HG02973 (cell line): Measurements from ENCODE around the gene PPARGC1A.

ENCODE experiments used
- ATAC-seq: cut with Tn5 transposase; IDR thresholded peaks from one replicate; pipeline ENCODE4 v1.9.1; 2021; ENCODE audit warnings: moderate library complexity; ENCODE audit not compliant: unreplicated experiment

The PPARGC1A gene

DNA sequence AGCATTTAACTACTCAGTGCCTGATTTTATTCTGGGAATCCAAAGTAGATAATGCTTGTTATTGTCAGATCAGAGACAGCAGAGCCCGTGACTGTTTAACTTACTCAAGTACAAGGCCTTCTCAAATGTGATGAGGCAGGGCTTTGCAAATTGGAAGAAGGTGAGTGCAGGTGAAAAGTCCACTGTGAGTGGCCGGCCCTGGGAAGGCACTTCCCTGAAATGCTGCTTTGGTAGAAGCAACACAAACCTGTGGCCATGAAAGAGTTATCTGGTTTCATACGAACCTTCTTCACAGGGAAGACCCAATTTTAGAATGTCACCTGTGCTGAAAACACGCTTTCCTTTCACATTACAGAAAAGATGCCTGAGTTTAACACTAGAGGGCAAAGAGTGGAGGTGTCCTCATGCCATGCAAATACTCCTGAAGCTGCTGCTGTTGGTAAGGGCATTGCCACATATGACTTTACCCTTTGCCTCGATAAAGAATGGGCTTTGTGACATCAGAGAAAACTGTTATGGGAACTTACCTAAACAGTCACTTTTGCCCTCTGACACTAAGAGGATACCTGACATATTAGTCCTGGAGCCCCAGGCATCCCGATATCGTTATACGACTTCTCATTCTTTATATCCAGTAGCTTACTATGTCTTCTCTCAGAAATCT lies 8.0 kb downstream of the PPARGC1A start:
- ATAC-seq = no peak

DNA sequence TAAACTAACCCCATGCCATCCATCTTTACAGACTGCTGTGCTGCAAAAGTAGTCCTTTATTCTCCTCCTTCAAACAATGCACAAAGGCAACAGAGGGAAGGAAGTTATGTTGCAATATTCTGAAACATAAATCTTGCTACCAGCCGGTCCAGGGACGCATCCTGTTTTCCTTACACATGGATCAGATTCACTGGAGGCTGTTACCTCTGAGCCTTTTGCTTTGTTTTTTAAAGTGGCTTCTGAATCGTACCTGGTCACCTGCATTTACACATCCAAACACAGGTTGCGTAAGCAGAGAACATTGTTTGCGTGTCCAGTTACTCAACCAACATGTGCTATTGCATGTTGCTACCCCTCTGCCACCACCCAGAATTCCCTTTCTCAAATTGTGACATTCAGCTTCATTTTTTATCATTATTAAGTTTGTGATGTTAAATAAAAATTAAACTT lies 8.8 kb downstream of the PPARGC1A start:
- ATAC-seq = no peak

DNA sequence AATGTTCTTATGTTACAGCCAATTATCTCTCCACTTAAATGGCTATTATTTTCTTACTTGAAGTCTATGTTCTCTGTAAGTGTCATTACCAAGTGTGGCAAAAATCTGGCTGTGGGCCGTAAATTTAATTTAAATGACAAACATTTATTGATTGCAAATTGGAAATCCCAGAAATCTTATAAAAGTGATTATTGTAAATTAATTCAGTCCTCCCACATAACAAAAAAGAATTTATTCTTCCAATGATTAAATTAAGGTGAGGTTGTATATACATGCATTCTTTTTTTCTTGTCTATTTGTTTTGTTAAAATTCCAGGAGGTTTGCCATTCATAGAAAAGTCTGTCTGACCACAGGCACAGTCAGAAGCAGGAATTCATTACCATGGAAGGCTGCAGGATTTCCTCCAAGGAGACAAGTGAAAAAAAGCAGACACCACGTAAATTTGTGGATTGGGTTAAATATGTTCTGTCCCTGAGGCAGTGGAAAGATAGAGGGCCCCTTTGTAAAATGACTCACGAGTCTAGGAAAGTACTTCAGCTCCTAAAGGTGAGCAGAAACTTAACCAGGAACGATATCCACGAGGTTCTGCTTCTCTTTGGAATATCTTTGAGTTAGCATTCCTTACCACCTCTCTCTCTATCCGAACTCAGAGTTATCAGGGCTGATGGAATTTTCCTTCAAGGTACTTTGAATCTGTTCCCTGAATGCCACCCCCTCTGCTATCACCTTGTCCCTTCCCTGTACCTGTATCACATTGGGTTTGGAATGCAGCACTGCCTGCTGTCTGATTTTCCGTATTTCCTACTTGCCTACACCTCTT lies 10.7 kb downstream of the PPARGC1A start:
- no peak for ATAC-seq

DNA sequence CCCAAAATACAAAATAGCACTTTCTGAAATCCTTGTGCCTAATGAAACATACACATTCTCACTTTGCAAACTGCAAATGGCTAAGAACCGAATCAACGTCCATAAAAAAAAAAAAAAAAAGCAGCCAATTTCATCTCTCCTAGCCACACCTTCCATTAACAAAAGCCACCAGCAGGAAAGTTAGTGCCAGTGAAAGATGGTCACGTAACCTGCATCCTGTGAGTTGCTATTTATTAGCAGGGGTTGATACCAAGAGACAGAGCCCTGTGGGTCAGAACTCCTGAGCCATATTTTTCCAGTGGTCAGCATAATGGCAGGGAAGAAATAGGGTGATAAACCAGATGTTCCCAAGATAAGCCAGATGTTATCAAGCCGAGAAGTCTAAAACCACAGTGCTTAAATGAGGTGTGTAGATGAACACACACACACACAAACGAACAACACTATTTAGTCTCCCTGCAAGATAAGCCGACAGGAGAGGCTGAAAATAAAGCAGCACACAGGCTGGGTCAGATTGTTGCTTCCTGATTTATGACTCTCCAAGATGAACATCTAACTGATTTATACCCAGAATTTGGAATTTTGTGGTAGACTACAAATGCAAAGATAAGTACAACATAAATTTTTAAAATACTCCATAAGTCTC lies 11.5 kb downstream of the PPARGC1A start:
- ATAC-seq = no peak

DNA sequence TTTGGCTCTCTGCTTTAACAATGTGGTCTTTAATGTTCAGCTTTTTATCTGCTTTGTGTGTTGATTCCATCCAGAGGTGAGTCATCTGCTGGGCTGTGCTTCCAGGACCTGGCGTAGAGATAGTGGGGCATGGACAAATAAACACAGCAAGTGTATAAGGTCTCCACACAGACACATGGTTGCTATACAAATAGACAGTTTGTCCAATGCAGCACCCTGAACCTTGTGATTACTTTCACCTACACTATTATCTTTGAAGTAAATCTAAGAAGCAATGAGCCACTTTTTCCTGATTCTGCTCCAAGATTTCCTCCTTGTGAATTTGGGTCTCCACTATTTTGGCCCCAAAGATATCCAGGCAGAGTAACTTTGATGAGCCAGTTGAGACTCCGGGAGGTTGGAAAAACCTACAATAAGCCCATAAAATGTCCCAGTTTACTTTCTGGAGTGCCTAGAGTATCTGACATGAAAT lies 12.1 kb downstream of the PPARGC1A start:
- ATAC-seq = no peak

DNA sequence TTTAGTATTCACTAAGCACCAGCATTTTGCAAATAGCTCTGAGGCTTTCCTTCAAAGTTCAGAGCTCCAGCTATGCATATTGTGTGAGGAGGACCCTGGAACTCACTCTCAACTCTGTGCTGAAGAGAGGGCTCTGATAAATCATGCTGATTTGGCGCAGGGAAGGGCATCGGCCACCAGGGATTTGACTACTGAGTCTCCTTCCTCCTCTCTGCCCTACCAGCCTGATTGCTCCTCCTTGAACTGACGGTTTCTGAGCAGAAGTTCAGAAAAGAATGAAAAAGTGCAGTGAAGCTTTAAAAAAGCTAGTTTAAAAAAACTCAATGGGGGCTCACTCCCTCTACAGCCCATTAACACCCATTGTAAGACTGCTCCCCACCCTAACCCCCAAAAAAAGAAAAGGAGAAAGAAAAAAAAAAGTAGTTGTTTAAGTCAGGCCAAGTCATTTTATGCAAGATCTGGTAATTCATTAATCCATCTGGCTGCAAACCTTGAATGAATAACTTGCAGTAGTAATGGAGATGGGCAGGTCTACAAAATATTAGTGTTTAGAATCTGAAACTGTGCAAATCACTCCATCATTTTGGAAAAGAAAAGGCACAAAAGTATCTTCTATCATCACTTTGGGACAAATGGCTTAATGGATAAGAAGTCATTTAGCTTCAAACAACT lies 13.3 kb downstream of the PPARGC1A start:
- ATAC-seq = no peak

DNA sequence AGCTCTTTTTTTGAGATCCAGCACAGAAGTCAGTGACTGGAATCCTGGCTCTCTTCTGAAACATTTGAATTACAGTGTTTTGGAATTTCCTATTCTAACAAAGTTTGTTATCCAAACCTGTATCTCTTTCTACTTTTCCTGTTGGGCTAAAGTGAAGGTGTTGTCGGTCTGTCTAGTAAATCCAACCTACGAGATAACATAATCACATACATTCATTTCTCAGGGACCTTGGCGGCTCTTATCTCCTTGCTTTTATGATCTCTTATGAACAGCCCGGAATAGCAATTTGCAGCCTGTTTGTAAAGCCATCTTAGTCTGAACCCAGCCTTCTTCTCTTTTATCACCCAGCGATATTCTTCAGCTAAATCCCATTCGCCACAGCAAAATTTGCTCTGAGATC lies 14.5 kb downstream of the PPARGC1A start:
- no peak for ATAC-seq

DNA sequence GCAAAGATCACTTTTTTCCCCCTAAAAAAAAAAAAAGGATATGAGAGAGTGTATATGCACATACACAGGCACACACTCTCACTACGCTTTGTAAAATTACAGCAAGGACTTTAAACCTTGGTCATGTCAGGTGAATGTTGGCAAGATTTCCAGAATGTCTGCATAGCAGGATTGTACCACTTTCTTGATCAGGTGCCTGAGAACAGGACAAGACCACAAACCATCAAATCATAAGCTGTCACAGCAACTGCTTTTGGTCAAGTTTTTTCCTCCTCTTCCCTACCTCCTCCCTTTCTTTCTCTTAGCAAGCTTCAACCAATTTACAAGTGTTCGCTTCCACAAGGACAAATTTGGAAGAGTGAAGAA lies 15.3 kb downstream of the PPARGC1A start:
- ATAC-seq = no peak

DNA sequence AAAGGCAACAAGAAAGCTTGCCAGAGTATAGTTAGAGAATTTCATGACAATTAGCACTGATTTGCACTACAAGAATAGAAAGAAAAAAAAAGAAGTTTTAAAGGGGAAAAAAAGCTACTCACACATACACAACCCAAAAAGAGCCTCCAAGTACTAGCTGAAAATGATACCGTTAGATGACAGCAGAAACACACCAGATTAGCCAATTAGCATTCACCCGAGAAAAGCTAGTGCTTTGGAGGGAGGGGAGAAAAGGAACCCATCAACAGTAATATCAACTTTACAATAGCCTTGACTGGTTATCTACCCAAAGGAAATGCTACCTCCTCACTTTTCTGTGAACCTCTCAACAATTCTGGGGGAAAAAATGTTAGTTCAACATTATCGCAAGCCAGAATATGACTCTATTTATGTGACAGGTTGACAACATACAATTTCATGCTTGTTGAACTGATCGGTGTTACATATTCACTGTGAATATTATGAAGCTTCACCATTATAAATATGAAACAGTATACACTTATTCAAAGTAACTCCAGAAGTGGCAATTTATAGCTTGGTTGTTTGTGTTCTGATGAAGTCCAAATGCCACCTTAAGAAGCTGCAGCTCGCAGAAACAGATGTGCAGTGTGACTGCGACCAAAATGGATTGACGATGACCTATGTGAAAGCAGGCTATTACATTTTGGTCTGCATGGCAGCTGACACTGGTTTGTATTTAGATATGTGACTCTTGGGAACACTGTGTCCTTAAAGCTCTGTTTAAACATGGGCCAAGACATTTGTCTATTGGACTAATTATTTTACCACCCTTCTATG lies 15.9 kb downstream of the PPARGC1A start:
- ATAC-seq = no peak

DNA sequence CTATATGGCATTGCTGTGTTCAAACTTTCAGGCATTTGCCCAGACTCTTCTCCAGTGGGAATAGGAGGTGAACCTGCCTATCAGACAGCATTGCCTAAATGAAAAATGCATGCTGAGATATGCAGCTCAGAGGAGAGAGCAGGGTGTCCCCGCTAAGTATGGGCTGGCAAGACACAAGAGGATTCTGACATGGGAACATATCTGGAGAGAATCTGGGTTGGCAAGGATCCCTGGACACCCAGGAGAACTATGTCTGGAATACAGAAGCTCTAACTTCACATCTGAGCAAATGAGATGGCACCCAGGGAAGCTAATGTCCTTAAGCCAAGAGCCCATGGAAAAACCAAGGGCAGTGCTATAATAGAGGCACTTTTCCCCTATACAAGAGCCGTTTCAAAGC lies 18.4 kb downstream of the PPARGC1A start:
- ATAC-seq = no peak

DNA sequence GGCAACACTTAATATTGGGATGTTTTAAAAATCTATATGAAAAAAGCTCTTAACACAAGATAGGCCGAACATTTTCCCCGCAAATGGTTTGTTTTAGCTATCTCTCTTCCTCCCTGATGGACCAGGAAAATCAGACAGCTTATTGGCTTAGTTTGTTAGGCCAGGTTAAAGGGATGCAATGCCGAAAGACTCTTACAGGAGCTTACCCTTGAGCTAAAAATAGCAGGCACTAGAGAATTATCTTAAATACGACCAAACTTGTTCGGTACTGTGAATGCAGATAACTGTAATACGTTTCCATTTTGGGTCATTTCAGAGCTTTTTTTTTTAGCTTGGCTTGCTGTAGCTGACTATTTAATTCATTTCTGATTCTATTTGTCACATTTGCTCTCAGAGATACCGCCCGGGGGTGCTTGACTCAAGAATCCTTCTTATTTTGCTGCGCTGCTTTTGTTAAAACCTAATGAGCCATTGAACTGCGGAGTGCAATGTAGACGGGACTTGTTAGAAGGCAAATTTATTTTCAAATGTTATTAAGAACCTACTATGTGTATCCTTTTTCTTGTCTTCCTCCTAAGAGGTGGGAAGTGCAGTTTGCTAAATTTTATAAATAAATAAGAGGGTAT lies 23.3 kb downstream of the PPARGC1A start:
- ATAC-seq = no peak

DNA sequence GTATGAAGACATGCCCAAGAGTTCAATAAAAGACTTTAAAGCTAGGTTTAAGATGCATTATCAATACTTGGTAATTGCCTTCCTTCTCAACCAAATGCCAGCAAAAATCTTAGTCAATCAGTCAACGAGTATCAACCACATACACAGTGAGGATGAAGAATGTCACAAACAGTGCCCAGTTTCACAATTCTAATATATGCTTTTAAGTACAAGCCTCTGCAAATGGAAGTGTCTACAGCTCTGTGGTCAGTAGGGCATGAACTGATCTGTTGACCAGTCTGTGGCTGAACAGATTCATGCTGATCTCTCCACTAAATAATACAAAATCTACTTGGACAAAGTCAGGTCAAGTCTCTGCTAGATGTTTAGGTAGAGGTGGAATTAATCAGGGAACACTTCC lies 27.9 kb downstream of the PPARGC1A start:
- ATAC-seq = no peak

DNA sequence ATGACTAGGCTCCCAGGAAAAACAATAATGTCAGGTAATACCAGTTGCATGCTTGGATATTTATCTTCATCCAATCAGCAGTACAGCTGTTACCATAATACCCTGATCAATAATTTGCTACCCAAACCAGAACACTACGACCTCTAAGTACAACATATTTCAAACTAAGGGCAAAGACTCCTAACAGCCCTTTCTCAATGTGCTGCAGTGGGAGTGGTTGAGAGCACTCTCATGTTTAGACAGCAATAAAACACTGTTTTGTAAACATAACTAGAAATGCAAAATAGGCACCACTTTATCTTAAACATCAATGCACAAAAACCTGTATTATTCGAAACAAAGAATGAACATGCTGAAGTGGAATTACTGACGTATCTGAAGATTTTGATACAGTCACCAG lies 28.9 kb downstream of the PPARGC1A start:
- no peak for ATAC-seq

DNA sequence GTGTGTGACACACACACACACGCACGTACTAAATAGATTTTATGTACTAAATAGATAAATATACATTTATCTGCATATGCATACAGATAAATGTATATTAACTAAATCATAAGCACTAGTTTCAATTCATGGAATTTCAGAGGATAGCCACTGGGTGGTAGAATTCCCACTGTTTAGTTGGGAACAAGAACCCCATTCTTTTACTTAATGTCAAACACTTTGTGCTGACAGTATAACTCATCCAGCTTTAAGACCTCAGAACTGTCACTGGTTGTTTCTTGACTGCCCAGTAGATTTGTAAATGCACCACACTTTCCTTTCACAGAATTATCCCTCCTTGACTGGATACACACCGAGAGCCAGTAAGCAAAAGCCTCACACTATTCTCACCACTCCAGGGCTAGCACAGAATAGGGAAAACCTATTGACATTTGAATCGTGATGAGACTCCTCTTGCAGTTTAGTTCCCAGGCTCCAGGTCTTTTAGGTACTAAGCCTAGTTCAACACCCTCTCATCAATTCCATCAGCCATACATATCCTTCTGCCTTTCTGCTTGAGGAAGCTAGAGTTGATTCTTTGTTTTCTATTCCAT lies 32.4 kb downstream of the PPARGC1A start:
- ATAC-seq = no peak

DNA sequence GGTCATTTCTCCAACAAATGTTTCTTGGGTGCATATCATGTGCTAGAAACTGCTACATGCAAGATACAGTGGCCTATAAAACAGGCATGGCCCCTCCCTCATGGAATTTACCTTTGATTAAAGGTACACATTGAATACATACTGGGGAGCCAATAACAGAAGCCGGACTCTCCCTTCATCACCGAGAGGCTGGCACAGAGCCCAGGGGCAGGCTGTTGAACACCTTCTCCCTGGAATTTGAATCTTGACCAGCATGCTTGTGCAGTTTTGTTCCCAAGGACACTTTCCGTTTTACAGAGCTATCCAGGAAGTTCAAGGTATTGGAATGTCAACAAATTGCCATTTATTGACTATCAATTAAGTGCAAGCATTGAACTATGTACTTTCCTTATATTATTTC lies 33.2 kb downstream of the PPARGC1A start:
- no peak for ATAC-seq

DNA sequence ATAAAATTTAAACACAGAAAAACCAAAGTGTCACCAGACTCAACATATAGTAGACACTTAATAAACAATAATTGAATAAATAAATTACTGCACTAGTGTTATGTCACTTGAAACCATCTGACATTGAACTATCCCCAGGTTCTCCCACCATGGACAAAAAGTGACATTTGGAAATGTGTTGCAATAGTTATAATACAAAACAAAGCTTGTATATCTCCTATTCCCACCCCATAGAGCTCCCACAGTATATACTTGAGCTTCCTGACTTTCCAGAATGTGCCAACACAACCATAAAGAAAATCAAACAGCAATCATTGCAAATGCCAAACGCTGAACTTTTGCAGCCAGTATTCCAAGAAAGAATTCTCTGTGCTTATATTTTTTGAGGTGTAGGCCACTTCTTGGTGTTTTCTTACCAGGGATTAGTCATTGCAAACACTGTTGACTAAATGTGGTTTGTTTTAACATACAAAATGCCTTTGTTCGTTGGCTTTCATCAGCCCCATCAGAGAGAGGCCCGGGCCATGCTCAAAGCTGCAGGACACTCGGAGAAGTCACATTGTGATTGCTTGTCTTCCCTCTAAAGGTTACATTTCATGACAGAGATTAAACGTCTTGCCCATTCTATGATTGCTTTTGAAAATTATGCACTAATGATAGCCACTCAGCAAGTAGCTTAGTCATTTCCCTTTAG lies 33.8 kb downstream of the PPARGC1A start:
- no peak for ATAC-seq

DNA sequence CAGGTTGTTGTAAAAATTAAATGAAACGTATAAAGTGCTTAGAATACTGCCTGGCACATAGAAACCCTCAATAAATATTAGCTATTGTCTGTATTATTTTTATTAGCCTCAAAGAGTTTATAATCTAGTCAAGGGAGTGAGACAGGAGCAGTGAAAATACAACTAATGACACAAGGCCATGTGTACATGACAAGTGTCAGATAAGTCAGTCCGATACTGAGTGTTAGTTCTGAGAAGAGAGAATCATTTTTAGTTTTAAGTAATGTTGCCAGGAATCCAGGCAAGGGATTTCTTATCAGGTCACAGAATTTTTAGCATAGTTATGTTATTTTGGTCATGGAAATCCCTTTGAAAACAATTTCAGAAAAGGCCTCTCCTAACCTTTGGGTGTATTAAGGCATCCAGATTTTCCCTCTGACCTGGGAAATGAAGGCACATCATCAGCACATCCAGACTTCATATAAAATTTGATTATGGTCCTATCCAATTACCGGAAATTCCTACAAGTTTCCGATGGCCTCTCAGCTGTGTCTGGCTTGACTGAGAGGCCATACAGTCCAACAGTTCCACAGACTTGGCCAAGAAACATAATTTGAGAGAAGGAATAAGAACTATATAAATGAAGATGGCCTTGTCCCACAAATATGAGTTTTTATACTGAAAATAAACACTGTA lies 35.7 kb downstream of the PPARGC1A start:
- no peak for ATAC-seq

DNA sequence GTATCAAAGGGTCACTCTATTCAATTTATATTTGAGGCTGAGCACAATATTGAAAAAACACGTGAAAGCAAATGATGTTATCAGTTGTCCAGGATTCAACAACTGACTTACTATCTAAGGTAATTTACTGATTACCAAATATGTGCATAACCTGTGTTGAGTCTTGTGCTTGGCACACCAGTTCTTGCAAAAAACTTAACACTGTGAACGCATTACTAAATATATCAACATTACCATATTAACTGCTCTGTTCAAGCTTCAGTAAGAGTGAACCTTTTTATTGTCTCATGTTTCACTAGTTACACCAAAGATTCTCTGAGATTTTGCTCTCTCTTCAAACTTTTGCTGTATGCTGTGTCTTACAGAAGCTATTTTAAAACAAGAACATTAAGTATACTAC lies 38.4 kb downstream of the PPARGC1A start:
- ATAC-seq = no peak

DNA sequence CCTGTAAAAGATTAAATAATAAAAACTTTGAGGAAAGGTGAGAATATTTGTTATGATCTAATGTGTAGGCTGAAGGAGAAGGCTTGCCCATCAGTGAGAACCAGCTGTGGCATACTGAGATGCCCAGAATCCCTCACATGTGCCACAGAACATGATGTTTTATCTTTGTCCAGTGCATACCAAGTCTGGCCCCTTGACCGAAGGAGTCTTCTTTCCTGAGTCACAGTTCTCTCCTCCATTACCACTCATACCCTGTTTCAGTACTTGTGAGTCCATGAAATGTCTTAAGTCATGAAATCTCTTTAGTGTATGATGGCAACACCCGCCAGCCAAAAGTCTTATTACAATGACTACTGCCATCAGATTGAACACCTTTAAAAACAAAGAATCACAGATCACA lies 42.7 kb downstream of the PPARGC1A start:
- no peak for ATAC-seq
